HT-29 (cell line): ENCODE measurements around the gene SELENOI. TPM values are rescaled to one million over a fixed set of nuclear protein-coding genes. Genes with fewer than 3 reads are reported as not detected.

ENCODE experiments used
- total RNA-seq: library from RNA; depleted of rRNA; stranded (reverse); fragments of >200 nt; shearing (Covaris generic); gene quantifications from 2 replicates; pipeline ENCODE4 v1.2.3, GENCODE V29; 2014; rRNA removed

SELENOI gene
- total RNA-seq, 1 experiment from 2014 or later = 32.9 TPM

Other genes with a start within 250 kb of the SELENOI start
- gene GAREM2, start 173.1 kb upstream of the SELENOI start, total RNA-seq = 0.33 and 0.55 TPM in 2 replicates
- gene HADHA, start 101.5 kb upstream of the SELENOI start, total RNA-seq = 56.2 and 58.9 TPM in 2 replicates
- 25.2 and 26.6 TPM in 2 replicates for gene HADHB, start 101.2 kb upstream of the SELENOI start, total RNA-seq
- gene ADGRF3, start 646 bp downstream of the SELENOI start, total RNA-seq = 0.16 and 0.28 TPM in 2 replicates
- gene DRC1, start 55.8 kb downstream of the SELENOI start, total RNA-seq = not detected in 2 replicates
- under 0.01 TPM in 1 of 2 replicates, not detected in the other for gene OTOF, start 132.0 kb downstream of the SELENOI start, total RNA-seq